ENCODE results near the gene ARPP19.

GRCh38 chr15:52523192-52523591 is 45.6 kb downstream of the ARPP19 start:
- no peak for TF ChIP-seq CTCF (IDR thresholded peaks at IDR 0.05)
- TF ChIP-seq MXD4 (CRISPR knock-in tag; IDR thresholded peaks at IDR 0.05; ENCODE audit: borderline replicate concordance) = no peak

Data from WTC11 (cell line).